ENCODE results near the gene CDC40.

DNA sequence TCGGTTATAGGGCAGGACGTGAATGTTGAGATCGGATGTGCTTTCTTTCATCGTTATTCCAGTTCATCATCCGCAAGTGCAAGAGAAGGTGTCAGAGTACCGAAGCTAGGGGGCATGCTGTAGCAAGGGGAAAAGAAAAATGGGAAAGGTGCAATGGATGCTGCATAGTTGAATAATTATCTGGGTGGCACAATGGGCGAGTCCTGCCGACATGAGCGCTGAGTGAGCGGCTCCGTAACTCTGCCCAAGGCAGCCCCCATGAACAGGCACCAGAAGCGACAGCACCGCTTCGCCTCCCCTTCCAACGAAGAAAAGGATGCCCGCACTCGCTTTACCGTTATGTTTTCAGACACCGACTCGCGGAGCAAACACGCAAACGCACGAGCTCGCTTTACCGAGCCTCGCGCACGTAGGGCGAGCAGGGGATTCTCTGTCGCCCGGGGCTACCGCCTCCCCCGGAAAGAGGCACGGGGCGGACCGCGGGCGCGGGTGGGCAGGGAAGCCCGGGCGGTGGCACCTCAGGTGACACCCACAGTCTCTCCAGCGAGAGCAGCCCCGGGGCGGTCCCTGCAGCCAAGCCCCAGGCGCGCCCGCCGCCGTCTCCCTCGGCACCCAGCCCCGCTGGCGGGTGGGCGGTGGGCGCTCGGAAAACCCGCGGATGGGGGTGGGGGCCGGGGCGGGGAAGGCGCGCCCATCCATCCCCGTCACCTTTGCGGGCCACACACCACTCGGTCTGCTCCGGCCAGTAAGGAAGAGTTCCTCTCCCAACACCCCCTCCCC is 1.4 kb upstream of the CDC40 start:
- TF ChIP-seq, protein P1, sequence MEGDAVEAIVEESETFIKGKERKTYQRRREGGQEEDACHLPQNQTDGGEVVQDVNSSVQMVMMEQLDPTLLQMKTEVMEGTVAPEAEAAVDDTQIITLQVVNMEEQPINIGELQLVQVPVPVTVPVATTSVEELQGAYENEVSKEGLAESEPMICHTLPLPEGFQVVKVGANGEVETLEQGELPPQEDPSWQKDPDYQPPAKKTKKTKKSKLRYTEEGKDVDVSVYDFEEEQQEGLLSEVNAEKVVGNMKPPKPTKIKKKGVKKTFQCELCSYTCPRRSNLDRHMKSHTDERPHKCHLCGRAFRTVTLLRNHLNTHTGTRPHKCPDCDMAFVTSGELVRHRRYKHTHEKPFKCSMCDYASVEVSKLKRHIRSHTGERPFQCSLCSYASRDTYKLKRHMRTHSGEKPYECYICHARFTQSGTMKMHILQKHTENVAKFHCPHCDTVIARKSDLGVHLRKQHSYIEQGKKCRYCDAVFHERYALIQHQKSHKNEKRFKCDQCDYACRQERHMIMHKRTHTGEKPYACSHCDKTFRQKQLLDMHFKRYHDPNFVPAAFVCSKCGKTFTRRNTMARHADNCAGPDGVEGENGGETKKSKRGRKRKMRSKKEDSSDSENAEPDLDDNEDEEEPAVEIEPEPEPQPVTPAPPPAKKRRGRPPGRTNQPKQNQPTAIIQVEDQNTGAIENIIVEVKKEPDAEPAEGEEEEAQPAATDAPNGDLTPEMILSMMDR (IDR thresholded peaks at IDR 0.05) = peak; percentile 33 to 78 (median 58)
- no peak for TF ChIP-seq POLR2A (IDR thresholded peaks at IDR 0.05)

All from heart left ventricle (tissue), 13 donors.